Smooth muscle cell (in vitro differentiated cells): ENCODE results near the gene FBN1. TPM values are rescaled to one million over a fixed set of nuclear protein-coding genes. Genes with fewer than 3 reads are reported as not detected.
A peak's percentile ranks its signal among the peaks of the same experiment; 100 is the strongest.

ENCODE experiments used
- DNase-seq: peaks from one replicate; lab custom pipeline; 2025; ENCODE audit not compliant: unreplicated experiment; lab: John Stamatoyannopoulos, UW
- H2AFZ ChIP-seq: fragments of 200-600 bp; sonication (generic); 2 replicates; pipeline ENCODE4 v1.6.0; 2016; ENCODE audit warnings: antibody characterized with exemption, low read depth, mild to moderate bottlenecking
- H3F3A ChIP-seq: fragments of 200-600 bp; sonication (generic); 2 replicates; pipeline ENCODE4 v1.6.0; 2017; ENCODE audit warnings: antibody characterized with exemption, low read depth
- H3K27ac ChIP-seq: fragments of 200-600 bp; sonication (generic); 2 replicates; pipeline ENCODE4 v1.5.1; 2016; ENCODE audit warnings: low read depth, mild to moderate bottlenecking
- H3K27me3 ChIP-seq: fragments of 200-600 bp; sonication (generic); 2 replicates; pipeline ENCODE4 v1.6.1; 2016; ENCODE audit warnings: low read depth, mild to moderate bottlenecking
- H3K36me3 ChIP-seq: fragments of 200-600 bp; sonication (generic); 2 replicates; pipeline ENCODE4 v1.5.1; 2016; ENCODE audit warnings: low read depth
- H3K4me1 ChIP-seq: fragments of 200-600 bp; sonication (generic); 2 replicates; pipeline ENCODE4 v1.5.1; 2016; ENCODE audit warnings: low read depth
- H3K4me2 ChIP-seq: fragments of 200-600 bp; sonication (generic); 2 replicates; pipeline ENCODE4 v1.6.0; 2016; ENCODE audit warnings: mild to moderate bottlenecking
- H3K4me3 ChIP-seq: fragments of 200-600 bp; sonication (generic); 2 replicates; pipeline ENCODE4 v1.5.1; 2016; ENCODE audit warnings: mild to moderate bottlenecking
- H3K79me2 ChIP-seq: fragments of 200-600 bp; sonication (generic); 2 replicates; pipeline ENCODE4 v1.6.0; 2016; ENCODE audit warnings: low read depth, mild to moderate bottlenecking
- H3K9ac ChIP-seq: fragments of 200-600 bp; sonication (generic); 2 replicates; pipeline ENCODE4 v1.6.0; 2016; ENCODE audit warnings: low read depth
- H3K9me3 ChIP-seq: fragments of 200-600 bp; sonication (generic); replicated peaks from 2 replicates; pipeline ENCODE4 v1.5.1; 2016; ENCODE audit warnings: low read depth
- H4K20me1 ChIP-seq: fragments of 200-600 bp; sonication (generic); 2 replicates; pipeline ENCODE4 v1.6.0; 2016; ENCODE audit warnings: low read depth
- WGBS: methylation state at CpG from one replicate; pipeline ENCODE4 v1.1.7; 2016; ENCODE audit warnings: low lambda C conversion rate; 5-methylcytosine and 5-hydroxymethylcytosine counted together
- polyA plus RNA-seq: library from polyadenylated mRNA; unstranded; fragments of >200 nt; fragmentation: Nextera tagmentation; extraction: Ambion mirVana; gene quantifications from 2 replicates; pipeline ENCODE4 v1.2.1, GENCODE V29; 2016
- total RNA-seq: library from RNA; depleted of rRNA; stranded (reverse); fragments of >200 nt; gene quantifications from 2 replicates; pipeline ENCODE4 v1.2.3, GENCODE V29; 2014
- TF ChIP-seq, protein P1 (sequence below): fragments of 200-600 bp; sonication (generic); IDR thresholded peaks from 2 replicates; pipeline ENCODE4 v1.5.1; 2017; ENCODE audit warnings: borderline replicate concordance, mild to moderate bottlenecking, antibody characterized with exemption; ENCODE audit not compliant: insufficient read depth, poor library complexity, severe bottlenecking

FBN1 gene
- total and polyA plus RNA-seq, 2 experiments from 2014 or later: 137 to 330 TPM

DNA sequence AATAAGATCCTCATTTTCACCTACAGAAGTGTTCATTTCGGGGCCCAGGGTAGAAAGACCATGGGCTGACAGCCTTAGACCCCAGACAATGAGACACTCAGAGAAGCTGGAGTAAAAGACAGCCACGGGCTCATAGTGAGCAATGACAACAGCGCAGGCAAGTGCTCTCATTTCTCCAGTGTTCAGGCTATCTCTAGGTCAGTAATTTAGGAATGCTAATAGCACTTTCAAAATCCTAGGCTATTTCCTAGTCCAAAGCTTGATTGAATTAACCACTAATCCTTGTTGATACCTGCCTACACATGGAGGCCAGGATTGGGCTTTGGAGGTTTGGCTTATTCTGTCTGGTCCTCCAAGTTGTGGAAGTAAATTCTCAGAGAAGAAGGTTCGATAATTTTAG is 44.4 kb downstream of the FBN1 start:
- H3K79me2 ChIP-seq: peaks cover 23% of the 10 kb centered on the region
- H3K4me1 ChIP-seq: peaks cover 31% of the 10 kb centered on the region

DNA sequence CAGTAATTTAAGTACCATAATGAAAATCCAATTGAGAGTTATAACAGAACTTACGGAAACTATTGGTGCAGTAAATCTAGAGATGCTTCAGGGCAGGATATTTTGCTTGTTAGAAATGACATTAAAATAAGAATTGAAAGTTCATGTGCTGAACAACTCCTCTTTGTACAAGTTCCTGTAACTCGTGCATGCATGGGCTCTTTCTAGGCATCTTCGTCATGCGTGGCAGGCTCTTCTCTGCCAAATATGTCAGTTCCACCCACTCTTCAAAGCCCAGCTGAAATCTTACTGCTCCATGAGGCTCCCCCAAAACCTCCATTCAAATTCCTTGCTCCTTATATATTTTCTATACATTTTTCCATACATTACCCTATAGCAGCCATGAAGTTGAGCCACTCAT is 48.7 kb downstream of the FBN1 start:
- 92% methylated on average over 4 of the region's 4 CpGs for WGBS
- no peak for DNase-seq
- no peak overlapping the region for H2AFZ ChIP-seq
- H3K79me2 ChIP-seq: peaks cover 12% of the 10 kb centered on the region
- H3F3A ChIP-seq: peaks cover 5% of the 10 kb centered on the region
- TF ChIP-seq, protein P1, sequence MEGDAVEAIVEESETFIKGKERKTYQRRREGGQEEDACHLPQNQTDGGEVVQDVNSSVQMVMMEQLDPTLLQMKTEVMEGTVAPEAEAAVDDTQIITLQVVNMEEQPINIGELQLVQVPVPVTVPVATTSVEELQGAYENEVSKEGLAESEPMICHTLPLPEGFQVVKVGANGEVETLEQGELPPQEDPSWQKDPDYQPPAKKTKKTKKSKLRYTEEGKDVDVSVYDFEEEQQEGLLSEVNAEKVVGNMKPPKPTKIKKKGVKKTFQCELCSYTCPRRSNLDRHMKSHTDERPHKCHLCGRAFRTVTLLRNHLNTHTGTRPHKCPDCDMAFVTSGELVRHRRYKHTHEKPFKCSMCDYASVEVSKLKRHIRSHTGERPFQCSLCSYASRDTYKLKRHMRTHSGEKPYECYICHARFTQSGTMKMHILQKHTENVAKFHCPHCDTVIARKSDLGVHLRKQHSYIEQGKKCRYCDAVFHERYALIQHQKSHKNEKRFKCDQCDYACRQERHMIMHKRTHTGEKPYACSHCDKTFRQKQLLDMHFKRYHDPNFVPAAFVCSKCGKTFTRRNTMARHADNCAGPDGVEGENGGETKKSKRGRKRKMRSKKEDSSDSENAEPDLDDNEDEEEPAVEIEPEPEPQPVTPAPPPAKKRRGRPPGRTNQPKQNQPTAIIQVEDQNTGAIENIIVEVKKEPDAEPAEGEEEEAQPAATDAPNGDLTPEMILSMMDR: no peak
- H4K20me1 ChIP-seq: no peaks in the 10 kb centered on the region
- no peaks in the 10 kb centered on the region for H3K9me3 ChIP-seq
- H3K27me3 ChIP-seq: no peaks in the 10 kb centered on the region
- no peak overlapping the region for H3K4me2 ChIP-seq
- H3K4me1 ChIP-seq: peaks cover 15% of the 10 kb centered on the region
- H3K4me3 ChIP-seq: no peak overlapping the region
- H3K9ac ChIP-seq: no peak overlapping the region
- peaks cover 10% of the 10 kb centered on the region for H3K36me3 ChIP-seq
- no peak overlapping the region for H3K27ac ChIP-seq

More for the DNA sequence above, 44.4 kb downstream of the FBN1 start:
- Histone ChIP-seq H3K27ac (peak overlapping the region; percentile 96), H3K4me3 (no peak overlapping the region), H2AFZ (no peak overlapping the region), H4K20me1 (no peaks in the 10 kb centered on the region), H3F3A (peaks cover 26% of the 10 kb centered on the region), H3K27me3 (no peaks in the 10 kb centered on the region), H3K36me3 (peaks cover 10% of the 10 kb centered on the region), H3K4me2 (peak overlapping the region; percentile 77), H3K9ac (peak overlapping the region; percentile 45), H3K9me3 (no peaks in the 10 kb centered on the region)
- 49% methylated on average over 4 of the region's 4 CpGs for WGBS
- TF ChIP-seq, protein P1: no peak
- no peak for DNase-seq

DNA sequence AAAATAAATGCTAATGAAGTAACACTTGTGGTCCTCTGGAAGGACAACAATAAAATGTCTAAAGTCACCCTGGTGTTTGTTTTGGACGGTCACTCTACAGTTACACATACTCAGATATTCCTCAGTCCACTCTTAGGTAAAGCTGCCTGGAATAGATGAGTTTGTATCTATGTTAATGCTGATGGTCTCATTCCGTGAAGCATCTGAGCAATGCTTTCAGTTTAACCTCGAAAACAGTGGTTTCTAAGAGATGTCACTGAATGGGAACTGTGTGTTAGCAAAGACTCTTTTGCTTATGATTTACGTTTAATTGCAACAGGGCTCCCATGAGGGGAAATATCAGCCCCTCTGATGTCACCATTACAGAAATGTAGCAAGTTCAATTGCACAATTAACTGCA is 49.1 kb downstream of the FBN1 start:
- Histone ChIP-seq H3K27ac (no peak overlapping the region), H3K4me3 (no peak overlapping the region), H3K27me3 (no peaks in the 10 kb centered on the region), H3F3A (peaks cover under 1% of the 10 kb centered on the region), H3K4me2 (no peak overlapping the region), H3K9ac (no peak overlapping the region), H3K36me3 (peaks cover 10% of the 10 kb centered on the region), H4K20me1 (no peaks in the 10 kb centered on the region), H3K9me3 (no peaks in the 10 kb centered on the region), H2AFZ (no peak overlapping the region), H3K79me2 (peaks cover 11% of the 10 kb centered on the region), H3K4me1 (peaks cover 11% of the 10 kb centered on the region)
- no peak for DNase-seq
- whole genome bisulfite sequencing: 94% methylated on average over 4 of the region's 4 CpGs
- TF ChIP-seq, protein P1: no peak

DNA sequence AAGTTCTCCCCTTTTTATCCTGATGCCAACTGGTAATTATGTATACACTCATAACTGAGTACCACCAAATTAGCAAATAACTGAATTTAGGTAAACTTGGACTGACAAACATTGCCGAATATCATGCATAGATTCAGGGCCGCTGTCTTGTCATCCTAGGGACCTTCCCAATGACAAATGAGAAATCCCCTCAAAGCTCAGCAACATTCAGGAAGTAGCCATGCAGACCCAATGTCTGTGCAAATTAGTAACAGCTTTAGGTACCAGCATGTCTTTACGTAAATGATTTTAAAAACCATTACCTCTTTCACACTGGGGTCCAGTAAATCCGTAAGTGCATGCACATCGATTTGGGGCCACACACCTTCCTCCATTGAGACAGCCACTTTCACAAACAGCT is 49.5 kb downstream of the FBN1 start:
- TF ChIP-seq, protein P1: no peak
- H3K4me1 ChIP-seq: peaks cover 8% of the 10 kb centered on the region
- WGBS: 98% methylated on average over 5 of the region's 5 CpGs
- peaks cover 10% of the 10 kb centered on the region for H3K36me3 ChIP-seq
- peaks cover 11% of the 10 kb centered on the region for H3K79me2 ChIP-seq
- no peaks in the 10 kb centered on the region for H4K20me1 ChIP-seq
- H2AFZ ChIP-seq: no peak overlapping the region
- no peaks in the 10 kb centered on the region for H3K27me3 ChIP-seq
- no peak overlapping the region for H3K9ac ChIP-seq
- H3K9me3 ChIP-seq: no peaks in the 10 kb centered on the region
- H3K27ac ChIP-seq: no peak overlapping the region
- no peak overlapping the region for H3K4me2 ChIP-seq
- no peaks in the 10 kb centered on the region for H3F3A ChIP-seq
- no peak overlapping the region for H3K4me3 ChIP-seq
- no peak for DNase-seq
